ENCODE results near the gene COMMD7.

COMMD7 gene

DNA sequence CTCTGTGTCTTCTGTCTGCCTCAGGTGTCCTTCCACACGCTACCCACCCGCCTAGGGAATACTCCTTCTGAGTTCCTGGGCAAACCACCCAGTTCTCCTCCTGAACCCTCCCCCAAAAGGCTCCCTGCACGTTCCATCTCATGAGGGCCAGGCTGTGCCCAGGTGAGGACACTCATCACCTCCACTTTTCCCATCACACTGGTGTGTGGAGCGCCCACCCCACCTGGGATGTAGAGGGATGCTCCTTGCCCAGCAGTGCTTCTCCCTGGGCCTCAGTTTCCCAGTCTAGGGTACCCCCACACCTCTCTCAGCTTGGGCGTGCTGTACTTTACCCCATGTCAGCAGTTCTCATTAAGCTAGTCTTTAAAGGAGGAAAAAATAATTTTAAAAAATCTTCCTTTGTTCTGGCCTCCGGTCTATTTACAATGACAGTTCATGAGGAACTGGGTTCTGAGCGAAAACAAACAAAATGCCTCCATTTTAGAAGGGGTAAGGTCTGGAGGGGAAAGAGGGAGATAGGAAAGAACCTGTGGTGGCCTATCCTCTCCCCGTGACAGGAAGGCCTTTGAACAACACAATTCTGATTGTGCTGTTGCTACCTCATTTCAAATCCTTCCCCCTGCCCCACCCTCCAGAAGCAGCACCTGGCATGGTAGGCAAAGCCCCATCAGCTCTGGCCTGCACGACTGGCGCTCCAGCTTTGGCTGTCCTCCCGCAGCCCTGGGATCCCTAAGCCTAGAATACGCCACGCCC, 67.9 kb downstream of the COMMD7 start:
- no peak for DNase-seq (ENCODE audit: low read depth)

DNA sequence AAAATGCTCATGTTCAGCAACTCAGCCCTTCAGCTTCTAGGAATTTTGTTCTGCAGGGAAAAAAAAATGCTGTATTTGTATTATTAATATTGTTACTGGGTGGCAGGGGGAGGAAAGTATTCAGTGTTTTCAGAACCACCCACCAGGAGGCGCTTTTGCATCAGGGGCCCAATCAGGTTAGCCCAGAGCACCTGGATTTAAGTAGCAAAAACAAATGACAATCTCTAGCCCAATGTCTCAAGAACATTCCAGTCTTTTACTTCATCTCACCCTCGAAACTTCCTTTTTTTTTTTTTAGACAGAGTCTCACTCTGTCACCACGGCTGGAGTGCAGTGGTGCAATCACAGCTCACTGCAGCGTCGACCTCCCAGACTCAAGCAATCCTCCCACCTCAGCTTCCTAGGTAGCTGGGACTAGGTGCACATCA, 68.9 kb downstream of the COMMD7 start:
- DNase-seq (ENCODE audit: low read depth) = peak; percentile 10

DNA sequence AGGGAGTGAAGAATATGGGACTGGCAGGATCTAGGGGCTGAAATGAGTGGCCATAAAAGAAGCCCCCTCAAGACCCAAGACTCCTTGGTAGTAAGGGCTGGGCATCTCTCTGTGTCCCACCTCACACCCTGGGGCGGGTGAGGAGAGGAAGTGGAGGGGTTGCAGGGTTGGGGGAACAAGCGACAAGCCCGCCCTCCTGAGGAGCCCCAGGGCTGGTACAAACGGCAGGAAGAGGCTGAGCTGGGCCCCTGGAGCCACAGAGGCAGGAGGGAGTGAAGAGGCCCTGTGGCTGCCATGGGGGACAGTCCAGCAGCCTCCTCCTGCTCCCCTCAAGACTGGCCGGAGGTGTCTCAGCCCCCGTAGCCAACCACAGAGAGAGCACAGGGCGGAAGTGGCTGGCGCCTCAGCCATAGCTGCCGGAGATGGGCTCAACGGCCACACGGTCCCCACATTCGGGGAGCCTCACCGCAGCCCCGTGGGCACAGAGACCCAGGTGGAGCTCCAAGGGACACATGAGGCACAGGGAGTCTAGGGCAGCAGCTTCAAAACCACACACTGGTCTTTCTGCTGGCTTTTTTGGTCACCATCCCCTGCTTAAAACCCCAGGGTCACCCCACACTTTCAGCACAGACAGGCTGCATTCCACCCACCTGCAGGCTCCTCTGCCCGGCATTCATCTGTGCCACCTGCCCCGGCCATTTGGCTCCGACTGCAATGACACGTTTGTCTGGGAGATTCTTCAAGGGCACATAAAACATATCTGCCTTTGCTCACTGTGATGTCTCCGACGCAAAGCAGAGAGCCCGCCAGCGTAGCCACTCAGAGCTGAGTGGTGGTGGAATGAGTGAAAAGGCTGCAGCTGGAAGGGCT, 70.0 kb downstream of the COMMD7 start:
- DNase-seq (ENCODE audit: low read depth) = no peak

DNA sequence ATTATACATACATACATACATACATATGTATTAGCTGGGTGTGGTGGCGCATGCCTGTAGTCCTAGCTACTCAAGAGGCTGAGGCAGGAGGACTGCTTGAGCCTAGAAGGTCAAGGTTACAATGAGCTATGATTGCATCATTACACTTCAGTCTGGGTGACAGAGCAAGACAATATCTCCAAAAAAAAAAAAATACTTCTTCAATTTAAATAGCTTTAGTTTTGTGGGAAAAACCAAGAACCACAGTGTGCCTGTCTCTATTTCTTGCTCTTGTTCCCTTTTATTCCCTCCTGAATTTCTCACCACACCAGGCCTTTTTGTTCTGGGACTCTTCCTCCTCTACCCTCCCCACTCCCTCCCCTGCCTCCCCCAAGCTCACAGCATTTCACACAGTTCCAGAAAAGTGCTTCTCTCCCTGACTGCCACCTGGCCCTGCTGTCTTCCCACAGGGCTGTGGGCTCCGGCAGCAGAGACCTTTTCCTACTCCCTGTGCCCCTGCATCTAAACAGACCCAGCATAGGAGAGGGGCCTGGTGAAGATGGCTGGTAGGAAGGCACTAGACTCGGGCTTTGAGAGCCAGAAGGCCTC, 70.8 kb downstream of the COMMD7 start:
- DNase-seq (ENCODE audit: low read depth) = no peak

DNA sequence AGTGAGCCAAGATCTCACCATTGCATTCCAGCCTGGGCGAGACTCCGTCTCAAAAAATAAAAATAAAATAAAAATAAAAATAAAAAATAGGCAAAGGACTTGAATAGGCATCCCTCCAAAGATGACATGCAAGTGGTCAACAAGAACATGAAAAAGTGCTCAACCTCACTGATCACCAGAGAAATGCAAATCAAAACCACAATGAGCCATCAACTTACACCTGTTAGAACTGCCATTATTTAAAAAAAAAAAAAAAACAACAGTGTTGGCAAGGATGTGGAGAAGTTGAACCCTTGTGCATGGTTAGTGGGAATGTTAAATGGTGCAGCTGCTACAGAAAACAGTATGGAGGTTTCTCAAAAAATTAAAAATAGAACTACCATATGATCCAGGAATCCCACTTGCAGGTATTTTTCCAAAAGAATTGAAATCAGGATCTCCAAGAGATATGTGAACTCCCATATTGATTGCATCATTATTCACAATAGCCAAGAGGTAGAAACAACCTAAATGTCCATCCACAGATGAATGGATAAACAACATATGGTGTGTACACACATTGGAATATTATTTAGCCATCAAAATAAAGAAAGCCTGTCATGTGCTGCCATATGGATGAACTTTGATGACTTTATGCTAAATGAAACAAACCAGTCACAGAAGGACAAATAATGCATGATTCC, 72.4 kb downstream of the COMMD7 start:
- DNase-seq (ENCODE audit: low read depth) = no peak

DNA sequence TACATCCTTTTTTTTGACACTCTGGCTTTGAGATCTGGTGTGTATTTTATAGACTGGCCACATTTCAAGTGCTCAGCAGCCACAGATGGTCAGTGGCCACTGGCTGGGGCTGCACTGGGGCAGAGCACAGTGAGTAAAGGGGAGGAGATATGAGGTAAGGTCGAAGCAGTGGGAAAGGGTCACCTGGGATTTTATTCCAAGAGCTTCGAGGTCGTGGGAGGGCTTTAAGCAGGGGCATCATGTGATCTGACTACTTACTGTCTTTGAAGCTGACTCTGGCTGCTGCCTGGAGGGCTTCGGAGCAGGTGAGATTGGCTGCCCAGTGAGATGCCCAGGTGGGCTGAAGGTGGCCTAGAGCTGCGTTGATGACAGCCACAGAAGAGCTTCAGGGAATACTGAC, 76.2 kb downstream of the COMMD7 start:
- DNase-seq (ENCODE audit: low read depth) = no peak

DNA sequence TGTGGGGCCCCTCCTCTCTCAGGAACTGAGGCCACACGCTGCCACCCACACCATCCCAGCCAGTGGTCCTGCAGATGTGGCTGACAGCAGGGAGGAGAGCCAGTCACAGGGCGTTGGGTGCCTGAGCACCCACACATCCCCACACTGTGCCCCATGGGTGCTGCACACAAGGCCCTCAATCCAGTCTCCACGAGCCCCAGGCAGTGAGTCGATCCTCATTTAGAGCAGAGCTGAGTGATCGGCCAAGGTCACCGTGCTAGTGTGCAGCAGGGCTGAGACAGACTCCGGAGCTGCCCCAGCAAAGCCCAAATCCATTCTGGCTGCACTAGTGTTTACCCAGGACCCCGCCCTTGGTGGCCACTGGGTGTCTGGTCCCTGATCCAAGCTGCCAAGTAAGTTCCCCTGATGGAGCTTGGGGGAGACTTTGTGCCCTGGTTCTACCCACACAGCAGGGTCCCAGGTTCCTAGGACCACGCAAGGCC, 78.5 kb downstream of the COMMD7 start:
- DNase-seq (ENCODE audit: low read depth) = no peak

DNA sequence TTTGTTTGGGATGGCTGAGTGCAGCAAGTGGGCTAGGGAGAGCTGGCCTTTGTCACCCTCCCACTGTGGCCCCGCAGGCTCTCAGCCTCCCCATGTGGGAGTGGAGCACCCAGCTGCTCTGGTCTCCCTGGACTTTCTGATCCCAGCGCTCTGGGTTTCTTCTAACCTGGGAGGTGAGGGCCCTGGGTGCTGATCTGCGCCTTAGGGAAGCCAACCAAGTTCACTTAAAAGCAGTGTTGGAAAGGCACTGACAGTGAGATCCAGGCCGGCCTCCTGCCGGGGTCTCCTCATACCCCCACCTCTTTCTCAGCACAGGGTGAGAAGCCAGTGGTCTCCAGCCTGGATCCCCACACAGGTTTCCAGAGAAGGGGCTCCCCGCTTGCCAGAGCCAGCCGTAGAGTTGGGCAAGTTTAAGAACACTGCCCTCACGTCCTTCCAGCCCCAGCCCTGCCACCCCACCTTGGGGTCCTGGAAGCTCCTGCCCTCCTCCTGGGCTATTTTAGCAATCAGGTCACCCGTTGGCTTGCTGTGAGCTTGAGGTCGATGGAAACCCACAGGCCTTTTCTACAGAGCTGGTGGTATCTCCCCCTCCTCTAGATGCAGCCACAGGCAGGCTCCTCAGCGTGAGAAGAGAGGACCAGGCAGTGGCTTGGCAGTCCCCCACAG, 79.1 kb downstream of the COMMD7 start:
- no peak for DNase-seq (ENCODE audit: low read depth)

DNA sequence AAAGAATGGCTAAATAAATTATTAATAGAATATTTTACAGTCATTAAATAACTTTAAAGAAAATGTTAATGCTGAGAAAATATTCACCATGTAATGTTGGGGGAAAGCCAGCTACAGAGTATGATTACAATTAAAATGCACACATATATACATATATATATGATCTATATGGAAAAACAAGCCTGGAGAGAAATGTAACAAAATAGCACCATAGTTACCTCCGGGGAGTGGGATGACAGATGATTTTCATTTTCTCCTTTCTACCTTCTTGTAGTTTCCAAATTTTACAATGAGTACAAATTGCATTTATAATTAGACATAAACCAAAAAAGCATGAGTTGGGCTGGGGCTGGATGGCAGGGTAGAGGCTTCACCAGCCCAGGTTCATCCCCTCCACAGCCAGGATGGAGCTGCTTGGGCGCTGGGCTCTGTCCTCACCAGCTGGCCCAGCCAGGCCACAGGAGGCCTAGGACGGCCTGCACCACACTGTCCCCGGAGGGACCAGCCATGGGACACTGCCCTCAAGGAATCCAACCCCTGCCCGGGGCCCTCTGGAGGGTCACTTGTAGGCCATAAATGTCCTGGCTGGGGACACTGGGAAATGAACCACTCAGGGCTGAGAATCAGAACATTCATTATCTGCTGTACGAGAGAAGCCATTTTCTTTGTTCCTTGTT, 79.8 kb downstream of the COMMD7 start:
- DNase-seq (ENCODE audit: low read depth) = no peak

DNA sequence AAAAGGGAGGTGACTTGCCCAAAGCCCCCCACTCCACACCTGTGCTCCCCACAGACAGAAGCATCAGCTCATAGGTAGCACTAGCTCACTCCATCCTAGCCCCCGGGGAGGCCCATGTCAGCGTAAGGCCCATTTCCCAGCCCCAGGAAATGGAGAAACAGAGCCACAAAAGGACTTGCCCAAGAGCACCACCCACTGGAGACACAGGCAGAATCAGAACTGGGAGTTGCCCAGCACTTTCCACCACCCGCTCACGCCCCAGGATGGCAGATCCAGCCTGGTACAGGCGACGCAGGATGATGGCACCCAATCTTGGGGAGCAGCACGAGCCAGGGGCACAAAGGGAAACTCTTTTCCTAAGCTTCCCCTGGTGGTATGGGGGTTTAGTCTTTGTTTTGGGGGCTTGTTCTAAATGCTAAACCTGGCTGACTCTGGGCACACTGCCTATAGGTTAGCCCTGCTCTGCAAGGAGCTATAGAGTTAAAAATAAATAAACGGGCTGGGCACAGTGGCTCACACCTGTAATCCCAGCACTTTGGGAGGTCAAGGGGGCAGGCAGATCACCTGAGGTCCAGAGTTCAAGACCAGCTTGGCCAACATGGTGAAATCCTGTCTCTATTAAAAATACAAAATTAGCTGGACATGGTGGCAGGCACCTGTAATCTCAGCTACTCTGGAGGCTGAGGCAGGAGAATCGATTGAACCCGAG, 81.3 kb downstream of the COMMD7 start:
- DNase-seq (ENCODE audit: low read depth) = no peak

DNA sequence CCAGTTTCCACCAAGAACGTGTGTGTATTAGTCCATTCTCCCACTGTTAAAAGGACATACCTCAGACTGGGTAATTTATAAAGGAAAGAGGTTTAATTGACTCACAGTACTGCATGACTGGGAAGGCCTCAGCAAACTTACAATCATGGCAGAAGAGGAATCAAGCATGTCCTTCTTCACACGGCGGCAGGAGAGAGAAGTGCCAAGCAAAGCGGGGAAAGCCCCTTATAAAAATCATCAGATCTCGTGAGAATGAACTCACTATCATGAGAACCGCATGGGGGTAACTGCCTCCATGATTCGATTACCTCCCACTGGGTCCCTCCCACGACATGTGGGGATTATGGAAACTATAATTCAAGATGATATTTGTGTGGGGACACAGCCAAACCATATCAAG, 82.6 kb downstream of the COMMD7 start:
- DNase-seq (ENCODE audit: low read depth) = no peak

DNA sequence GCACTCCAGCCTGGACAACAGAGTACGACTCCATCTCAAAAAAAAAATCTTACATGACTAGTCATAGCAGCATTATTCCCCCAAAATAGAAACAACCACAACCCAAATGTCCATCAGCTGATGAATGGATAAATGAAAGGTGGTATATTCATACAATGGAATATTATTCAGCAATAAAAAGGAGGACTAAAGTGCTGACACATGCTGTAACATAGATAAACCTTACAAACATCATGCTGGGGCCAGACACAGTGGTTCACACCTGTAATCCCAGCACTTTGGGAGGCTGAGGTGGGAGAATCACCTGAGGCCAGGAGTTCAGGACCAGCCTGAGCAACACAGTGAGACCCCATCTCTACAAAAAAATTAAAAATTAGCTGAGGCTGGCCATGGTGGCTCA, 86.4 kb downstream of the COMMD7 start:
- no peak for DNase-seq (ENCODE audit: low read depth)

DNA sequence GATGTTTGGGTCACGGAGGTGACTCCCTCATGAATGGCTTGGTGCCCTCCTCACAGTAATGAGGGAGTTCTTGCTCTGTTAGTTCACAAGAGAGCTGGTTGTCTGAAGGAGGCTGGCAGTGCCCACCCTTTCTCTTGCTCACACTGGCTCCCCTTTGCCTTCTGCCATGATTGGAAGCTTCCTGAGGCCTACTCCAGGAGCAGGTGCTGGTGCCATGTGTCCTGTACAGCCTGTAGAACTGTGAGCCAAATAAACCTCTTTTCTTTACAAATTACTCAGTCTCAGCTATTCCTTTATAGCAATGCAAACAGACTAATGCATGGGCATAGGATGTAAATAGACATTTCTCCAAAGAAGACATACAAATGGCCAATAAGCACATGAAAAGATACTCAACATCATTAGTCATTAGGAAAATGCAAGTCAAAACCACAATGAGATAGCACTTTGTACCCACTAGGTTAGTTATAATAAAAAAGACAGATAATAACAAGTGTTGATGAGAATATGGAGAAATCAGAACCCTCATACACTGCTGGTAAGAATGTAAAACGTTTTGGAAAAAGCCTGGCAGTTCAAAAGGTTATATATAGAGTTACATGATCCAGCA, 87.3 kb downstream of the COMMD7 start:
- DNase-seq (ENCODE audit: low read depth) = no peak

DNA sequence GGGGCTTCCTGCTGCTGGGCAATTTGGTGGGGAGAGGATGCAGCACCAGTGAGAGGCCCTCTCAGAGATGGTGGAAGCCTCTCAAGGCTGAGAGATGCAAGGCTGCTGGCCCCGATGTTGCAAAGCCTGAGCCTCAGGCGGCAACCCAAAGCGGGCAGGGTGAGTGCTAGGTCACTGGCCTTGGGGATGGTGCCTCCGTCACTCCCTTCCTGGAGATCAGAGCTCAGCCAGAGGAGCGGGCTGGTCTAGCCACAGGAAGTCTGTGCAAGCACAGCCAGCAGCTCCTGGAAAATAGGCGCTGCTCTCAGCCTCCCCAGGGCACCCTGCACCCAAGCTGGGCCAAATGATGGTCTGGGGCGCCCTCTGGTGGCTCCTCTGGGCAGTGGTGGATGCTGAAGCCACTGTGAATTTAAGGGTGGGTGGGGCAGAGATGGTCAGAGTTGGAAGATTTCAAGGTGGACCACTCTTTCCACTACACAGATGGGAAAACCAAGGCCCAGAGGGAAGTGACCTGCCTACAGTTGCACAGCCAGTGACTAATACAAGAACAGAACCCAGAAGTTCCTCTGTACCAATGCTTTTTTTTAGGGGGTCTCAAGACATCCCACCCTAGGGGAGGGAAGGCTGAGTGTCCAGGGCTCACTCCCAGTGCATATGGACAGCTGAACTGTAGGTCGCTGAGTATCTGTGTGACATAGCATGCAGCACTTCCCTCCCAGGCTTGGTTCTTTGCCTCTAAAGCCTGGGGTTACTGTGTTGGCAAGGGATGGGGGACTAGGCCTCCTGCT, 90.3 kb downstream of the COMMD7 start:
- peak; percentile 50 for DNase-seq (ENCODE audit: low read depth)
